ENCODE results near the gene RNGTT.
"Not testable (repeated sequence)": the region's sequence is repeated elsewhere in the genome, so short reads cannot be mapped to it uniquely, and the experiment has no call there.

RNGTT gene

DNA sequence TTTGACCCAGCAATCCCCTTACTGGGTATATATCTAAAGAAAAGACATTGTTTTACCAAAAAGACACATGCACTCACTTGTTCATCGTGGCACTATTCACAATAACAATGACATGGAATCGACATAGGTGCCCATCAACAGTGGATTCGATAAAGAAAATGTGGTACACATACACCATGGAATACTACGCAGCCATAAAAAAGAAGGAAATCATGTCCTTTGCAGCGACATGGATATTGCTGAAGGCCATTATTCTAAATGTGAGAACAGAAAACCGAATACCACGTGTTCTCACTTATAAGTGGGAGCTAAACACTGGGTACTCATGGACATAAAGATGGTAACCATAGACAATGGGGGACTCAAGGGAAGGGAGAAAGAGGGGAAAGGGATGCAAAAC, 222.3 kb downstream of the RNGTT start:
- FAIRE-seq (no peak), DNase-seq (ENCODE audit: low spot score) (no peak)

DNA sequence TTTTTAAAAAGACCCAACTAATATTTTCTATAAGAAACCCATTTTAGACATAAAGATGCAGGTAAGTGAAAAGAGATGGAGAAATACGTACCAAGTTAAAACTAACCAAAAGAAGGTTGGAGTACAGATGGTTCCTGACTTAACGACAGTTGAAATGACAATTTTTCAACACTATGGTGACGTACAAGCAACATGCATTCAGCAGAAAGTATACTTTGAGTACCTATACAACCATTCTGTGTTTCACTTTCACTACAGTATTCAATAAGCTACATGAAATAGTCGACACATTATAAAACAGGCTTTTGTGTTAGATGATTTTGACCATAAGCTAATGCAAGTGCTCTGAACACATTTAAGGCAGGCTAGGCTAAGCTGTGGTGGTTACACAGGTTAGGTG, 228.9 kb downstream of the RNGTT start:
- DNase-seq (ENCODE audit: low spot score) = no peak

DNA sequence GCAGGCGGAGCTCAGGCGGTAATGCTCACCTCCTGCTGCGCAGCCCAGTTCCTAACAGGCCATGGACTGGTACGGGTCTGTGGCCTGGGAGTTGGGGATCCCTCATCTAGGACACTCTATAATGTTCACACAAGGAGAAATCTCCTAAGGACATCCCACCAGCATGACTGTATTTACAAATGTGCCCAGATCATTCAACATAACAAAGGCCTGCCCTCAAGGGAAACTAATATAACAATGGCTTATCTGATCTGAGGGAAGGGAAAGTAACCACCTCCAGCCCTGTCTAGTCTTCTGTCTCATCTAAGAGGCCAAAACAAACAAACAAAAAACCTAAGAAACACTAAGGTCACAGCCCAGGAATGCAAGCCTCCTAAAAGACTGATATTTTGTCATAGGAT, 232.8 kb downstream of the RNGTT start:
- FAIRE-seq (no peak), DNase-seq (ENCODE audit: low spot score) (no peak)

More for the DNA sequence above, 228.9 kb downstream of the RNGTT start:
- FAIRE-seq = no peak

DNA sequence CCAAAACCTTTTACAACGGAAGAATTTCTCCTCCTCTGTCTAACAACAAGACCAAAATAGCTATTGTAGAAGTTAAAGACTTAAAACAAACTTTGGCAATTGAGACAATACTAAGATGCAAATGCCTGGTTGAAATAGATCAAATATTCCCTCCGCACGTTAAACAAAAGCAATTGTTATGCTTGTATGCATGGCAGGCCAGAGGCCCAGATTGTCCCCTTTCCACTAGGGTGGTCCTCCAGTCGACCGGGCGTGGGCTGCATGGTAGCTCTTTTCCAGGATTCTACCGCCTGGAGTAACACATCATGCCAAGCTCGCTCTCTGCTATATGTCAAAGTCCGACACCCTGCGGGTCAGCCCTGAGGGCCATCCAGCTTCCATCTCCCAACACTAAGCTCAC, 234.7 kb downstream of the RNGTT start:
- DNase-seq (ENCODE audit: low spot score) (no peak), FAIRE-seq (no peak)

DNA sequence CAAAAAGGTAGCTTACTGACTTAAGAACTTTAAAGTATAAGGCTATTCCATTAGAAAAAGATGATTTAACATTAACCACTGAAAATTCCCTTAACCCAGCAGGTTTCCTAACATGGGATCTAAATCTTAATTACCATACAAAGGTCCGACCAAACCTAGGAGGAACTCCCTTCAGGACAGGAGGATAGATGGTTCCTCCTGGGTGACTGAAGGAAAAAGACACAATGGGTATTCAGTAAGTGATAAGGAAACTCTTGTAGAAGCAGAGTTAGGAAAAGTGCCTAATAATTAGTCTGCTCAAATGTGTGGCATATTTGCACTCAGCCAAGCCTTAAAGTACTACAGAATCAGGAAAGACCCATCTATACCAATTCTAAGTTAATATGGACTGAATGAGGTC, 237.0 kb downstream of the RNGTT start:
- not testable (repeated sequence) for FAIRE-seq; DNase-seq (ENCODE audit: low spot score)

DNA sequence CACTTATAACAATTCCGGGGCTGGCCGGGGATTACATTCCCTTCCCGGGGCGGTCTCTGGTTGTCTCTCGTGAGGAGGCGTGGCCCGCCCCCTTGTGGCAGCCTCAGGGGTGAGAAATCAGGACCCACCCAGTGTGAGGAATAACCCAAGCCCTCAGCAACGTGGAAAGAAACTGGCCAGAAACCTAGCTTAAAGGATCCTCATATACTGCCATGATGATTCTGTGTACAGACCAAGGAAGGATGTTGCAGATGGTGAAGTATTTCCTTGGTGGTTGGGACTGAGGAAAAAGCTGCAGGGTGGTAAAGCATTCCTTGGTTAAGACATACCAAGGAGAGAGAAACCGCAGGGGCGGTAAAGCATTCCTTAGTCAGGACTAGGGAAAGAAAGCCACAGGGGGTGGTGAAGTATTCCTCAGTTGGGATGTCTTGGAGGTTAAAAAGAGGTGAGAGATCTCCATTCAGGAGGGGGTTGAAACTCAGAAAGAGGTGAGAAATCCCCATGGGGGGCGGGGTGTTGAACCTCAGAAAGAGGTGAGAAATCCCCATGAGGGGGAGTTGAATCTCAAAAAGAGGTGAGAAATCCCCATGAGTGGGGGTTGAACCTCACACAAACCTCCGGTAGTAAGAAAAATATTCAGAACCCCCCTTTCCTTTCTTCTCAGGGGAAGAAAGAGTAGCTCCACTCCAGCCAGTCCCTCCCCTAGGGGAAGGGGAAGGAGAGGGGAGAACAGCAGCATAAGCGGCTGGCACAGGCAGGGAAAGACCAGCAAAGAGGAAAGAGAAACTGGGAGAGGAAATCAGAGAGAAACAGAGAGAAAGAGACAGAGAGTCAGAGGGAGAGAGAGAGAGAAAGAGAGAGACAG, 238.1 kb downstream of the RNGTT start:
- DNase-seq (ENCODE audit: low spot score) (peak; percentile 92), FAIRE-seq (peak; percentile 97)

DNA sequence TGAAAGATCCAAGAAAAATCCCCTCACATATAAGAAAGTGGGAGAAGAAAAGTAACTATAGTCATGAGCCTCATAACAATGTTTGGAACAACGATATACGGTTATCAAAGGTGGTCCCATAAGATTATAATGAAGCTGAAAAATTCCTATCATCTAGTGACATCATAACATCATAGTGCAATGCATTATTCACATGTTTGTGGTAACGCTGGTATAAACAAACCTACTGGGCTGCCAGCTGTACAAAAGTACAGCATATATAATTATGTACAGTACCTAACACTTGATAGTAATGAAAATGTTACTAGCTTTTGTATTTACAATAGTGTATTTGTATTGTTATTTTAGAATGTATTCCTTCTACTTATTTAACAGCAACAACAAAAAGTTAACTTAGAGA, 240.7 kb downstream of the RNGTT start:
- DNase-seq (ENCODE audit: low spot score) = no peak
- no peak for FAIRE-seq

DNA sequence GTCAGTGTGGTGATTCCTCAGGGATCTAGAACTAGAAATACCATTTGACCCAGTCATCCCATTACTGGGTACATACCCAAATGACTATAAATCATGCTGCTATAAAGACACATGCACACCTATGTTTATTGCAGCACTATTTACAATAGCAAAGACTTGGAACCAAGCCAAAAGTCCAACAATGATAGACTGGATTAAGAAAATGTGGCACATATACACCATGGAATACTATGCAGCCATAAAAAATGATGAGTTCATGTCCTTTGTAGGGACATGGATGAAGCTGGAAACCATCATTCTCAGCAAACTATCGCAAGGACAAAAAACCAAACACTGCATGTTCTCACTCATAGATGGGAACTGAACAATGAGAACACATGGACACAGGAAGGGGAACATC, 247.0 kb downstream of the RNGTT start:
- not testable (repeated sequence) for DNase-seq (ENCODE audit: low spot score); FAIRE-seq

DNA sequence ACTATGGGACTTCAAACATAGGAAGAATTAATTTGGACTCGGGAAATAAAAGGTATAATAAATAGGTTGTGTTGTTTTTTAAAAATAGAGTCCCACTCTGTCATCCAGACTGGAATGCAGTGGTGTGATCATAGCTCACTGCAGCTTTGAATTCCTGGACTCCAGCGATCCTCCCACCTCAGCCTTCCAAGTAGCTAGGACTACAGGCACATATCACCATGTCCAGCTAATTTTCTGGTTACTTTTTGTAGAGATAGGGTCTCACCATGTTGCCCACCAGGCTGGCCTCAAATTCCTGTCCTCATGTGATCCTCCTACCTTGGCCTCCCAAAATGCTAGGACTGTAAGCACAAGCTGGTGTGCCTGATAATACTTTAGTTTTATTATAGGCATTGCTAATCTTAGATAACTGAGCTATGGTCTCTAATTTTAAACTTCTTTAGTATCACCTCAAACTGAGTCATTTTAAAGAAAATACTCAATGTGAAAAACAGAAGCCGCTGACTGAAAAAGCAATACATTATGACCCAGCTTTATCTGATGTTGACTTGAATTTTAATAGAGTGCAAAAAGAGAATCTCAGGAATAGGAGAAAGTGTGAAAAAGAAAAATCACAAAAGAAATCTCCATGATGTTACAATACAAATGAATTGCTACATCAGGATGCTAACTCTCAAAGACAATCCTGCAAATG, 251.0 kb downstream of the RNGTT start:
- FAIRE-seq = no peak

DNA sequence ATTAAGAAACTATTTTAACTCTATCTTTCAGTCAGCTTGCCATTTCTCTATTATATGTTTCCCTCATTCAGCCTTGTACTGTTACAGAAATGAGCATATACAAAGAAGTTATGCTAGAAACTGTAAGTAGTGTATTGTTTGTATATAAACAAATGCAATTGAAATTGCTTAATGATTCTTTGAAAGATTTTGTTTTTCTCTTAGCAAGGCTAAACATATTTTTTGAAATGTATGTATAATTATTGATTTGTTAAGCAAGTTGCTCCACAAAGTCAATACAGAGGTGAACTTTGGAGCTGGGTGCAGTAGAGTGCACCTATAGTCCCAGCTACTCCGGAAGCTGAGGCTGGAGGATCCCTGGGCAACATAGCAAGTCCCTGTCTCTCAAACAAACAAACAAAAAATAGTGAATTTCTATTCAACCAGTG, 253.6 kb downstream of the RNGTT start:
- DNase-seq (ENCODE audit: low spot score) = no peak
- FAIRE-seq = no peak

More for the DNA sequence above, 251.0 kb downstream of the RNGTT start:
- DNase-seq (ENCODE audit: low spot score) = no peak

DNA sequence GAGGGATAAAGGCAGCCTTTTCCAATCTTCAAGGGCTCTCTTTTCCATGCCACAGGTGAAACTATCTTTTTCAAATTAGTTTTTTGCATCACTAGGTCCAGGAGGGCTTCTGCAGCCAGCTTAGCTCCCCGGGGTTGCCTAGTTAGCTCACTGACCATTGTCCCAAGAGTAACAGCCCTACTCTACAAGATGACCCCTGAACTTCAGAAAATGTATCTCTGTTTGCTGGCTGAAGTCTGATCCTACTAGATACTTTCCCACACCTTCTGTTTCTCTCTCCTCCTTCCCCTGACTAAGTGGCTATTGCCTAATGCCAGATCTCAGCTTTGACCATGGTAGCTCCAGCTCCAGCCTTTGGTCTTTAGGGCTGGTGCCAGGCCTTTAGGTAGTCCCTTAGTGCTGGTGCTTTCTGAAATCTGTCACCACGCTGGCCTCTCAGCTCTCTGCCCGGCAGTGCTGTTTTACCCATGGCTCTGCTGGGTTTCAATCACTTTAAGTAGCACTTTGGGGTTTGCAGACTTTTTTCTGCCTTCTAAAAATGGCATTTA, 255.1 kb downstream of the RNGTT start:
- FAIRE-seq = no peak
- DNase-seq (ENCODE audit: low spot score) = no peak

DNA sequence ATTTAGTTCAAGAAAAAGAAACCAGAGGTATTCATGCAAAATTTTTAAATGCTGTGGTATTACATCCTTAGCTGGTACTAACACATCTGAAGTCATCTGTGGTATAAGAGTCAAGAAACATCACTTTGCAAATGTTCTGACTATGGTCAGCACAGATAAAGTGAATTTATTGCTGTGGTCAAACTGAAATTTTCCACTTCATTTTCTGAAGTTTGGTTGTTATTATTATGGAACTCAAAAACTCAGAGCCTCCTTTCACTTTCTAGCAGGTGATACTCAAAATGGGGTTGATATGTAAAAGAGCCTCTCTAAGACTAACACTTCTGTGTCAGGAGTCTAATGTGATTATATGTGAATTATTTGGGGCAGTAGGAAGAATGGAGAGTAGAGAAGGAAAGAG, 257.8 kb downstream of the RNGTT start:
- no peak for FAIRE-seq

DNA sequence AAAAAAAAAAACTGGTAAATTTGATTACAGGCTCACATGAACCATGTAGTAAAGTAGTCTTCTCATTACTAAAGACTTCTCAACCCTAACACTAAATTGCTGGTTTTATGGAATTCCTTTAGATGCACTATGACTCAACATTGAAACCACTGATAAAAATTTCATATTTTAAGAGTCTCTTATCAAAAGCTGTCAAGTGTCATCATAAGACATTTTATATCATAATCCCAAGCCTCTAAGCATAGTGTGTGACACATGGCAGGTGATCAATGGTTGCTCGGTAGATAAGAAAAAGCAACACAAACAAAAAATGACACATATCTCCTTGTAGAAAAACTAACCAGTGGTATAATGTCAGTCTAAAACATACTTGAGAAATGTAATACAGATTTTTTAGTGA, 258.4 kb downstream of the RNGTT start:
- DNase-seq (ENCODE audit: low spot score) (no peak), FAIRE-seq (no peak)

More for the DNA sequence above, 257.8 kb downstream of the RNGTT start:
- no peak for DNase-seq (ENCODE audit: low spot score)

DNA sequence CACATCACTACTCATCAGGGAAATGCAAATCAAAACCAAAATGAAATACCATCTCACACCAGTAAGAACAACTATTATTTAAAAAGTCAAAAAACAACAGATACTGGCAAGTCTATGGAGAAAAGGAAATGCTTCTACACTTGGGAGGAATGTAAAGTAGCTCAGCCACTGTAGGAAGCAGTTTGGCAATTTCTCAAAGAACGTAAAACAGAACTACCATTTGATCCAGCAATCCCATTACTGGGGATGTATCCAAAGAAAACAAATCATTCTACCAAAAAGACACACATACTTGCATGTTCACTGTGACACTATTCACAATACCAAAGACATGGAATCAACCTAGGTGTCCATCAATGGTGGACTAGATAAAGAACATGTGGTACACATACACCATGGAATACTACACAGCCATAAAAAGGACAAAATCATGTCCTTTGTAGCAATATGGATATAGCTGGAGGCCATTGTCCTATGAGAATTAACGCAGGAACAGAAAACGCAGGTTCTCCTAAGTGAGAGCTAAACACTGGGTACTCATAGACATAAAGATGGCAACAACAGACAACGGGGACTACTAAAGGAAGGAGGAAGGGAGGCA, 260.4 kb downstream of the RNGTT start:
- FAIRE-seq = no peak
- DNase-seq (ENCODE audit: low spot score) = no peak

DNA sequence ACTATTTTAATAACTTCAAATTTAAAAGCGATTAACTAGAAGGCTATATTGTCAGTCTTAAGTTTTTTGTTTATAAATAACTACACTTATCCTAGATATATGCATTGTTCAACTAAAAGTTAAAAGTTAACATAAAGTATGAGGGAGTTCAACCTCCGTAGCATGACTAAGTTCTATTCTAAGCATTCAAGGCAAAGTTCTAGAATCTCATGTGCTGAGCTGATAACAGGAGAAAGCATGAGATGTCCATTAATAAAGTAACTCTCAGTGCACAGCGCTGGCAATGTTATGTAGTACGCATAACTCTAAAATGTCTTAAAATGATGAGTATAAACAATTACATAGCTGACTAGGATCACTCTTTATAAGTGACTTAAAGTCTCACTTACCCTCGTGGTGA, 264.8 kb downstream of the RNGTT start:
- peak; percentile 63 for DNase-seq (ENCODE audit: low spot score)
- FAIRE-seq = peak; percentile 94

DNA sequence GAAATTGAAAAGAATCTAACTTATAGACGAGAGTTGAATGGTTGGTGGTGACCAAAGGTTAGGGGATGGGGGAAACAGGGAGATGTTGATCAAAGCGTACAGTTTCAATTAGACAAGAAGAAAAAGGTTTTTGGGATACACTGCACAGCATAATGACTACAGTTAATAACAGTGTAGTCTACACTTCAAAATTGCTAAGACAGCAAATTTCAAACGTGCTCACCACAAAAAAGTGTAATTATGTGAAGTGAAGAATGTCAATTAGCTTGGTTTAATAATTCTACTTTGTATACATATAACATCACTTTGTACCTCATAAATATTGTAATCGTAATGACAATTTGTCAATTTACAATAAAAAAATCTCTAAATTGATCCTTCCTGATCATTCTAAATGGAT, 267.5 kb downstream of the RNGTT start:
- no peak for DNase-seq (ENCODE audit: low spot score)
- no peak for FAIRE-seq

DNA sequence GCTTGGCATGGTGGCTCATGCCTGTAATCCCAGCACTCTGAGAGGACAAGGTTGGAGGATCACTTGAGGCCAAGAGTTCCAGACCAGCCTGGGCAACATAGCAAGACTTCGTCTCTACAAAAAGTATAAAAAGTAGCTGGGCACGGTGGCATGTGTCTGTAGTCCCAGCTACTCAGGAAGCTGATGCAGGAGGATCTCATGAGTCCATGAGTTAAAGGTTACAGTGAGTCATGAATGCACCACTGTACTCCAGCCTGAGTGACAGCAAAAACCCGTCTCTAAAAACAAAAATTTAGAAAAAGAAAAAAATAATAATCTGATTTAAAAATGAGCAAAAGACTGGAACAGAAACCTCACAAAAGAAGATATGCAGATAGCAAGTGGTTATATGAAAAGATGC, 279.7 kb downstream of the RNGTT start:
- FAIRE-seq (no peak), DNase-seq (ENCODE audit: low spot score) (no peak)

DNA sequence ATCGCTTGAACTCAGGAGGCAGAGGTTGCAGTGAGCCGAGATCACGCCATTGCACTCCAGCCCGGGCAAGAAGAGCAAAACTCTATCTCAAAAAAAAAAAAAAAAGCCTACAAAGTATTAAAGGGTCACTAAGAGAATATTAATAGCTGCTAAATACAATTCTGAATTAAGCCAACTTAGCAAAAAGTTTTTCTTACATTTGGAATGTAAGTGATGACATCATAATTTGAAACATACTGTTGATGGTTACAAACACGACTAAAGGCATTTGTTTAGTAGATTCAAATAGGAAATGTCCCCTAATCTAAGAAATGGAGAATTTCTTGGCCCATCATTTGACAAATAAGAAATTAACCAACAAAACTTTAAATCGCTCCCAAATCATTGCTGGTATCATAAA, 282.8 kb downstream of the RNGTT start:
- DNase-seq (ENCODE audit: low spot score) (no peak), FAIRE-seq (no peak)

DNA sequence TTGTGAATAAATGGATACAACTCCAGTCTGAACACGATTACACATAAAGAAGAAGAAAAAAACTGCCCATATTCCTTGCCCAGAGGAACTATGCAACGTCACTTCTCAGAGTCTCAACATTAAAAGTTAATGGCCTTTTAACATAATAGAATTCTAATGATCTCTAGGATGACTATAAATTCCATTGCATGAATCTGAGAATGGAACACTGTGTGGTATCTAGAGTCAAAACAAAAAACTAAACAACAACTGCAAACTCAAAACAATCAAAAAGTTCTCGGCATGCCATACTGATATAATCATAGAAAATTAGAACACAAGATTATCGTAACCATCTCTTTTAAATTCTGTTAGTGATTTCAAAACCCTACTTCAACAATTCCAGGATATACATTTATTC, 283.6 kb downstream of the RNGTT start:
- DNase-seq (ENCODE audit: low spot score) = no peak
- no peak for FAIRE-seq

DNA sequence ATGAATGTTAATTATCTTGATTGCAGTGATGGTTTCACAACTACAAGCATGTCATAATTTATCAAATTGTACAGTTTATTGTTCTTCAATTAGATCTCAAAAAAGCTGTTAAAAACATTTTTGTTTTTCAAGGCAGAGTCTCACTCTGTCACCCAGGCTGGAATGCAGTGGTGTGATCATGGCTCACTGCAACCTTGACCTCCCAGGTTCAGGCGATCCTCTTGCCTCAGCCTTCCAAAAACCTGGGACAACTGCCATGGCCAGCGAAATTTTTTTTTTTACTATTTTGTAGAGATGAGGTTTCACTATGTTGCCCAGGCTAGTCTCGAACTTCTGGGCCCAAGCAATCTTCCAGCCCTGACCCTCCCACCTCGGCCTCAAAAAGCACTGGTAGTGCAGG, 286.1 kb downstream of the RNGTT start:
- DNase-seq (ENCODE audit: low spot score) (no peak), FAIRE-seq (no peak)

DNA sequence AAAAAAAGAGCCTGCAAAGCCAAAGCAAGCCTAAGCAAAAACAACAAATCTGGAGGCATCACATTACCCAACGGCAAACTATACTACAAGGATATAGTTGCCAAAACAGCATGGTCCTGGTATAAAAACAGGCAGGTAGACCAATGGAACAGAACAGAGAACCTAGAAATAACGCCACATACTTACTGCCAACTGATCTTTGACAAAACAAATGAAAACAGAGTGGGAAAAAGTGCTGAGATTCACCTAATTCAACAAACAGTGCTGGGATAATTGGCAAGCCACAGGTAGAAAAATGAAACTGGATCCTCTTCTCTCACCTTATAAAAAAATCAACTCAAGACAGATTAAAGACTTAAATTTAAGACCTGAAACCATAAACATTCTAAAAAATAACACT, 291.8 kb downstream of the RNGTT start:
- DNase-seq (ENCODE audit: low spot score) = no peak
- FAIRE-seq = no peak

DNA sequence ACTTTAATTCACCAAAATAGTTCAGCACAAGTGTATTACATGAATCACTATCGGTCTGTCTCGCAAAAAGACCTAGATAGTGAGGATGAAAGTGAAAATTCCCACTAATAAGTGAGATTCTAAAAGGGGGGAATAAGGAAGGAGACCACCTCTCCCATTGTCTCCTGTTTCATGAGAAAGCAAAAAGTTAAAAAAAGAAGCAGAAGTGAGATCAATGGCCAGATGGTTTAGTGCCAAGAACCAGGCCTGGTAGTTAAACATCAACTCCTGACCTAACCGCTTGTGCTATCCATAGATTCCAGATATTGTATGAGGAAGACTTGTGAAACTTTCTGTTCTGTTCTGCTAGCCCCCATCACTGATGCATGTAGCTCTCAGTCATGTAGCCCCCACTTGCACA, 293.0 kb downstream of the RNGTT start:
- DNase-seq (ENCODE audit: low spot score) (no peak), FAIRE-seq (no peak)
